ENCODE results near the gene SNRK. TPM values are rescaled to one million over a fixed set of nuclear protein-coding genes. Genes with fewer than 3 reads are reported as not detected.

SNRK gene
- total and polyA plus RNA-seq, 2 experiments from 2014 or later, result 5.5 to 18.8 TPM

GRCh38 chr3:43379343-43379742 lies 93.0 kb downstream of the SNRK start (continued):
- TF ChIP-seq, protein P1, sequence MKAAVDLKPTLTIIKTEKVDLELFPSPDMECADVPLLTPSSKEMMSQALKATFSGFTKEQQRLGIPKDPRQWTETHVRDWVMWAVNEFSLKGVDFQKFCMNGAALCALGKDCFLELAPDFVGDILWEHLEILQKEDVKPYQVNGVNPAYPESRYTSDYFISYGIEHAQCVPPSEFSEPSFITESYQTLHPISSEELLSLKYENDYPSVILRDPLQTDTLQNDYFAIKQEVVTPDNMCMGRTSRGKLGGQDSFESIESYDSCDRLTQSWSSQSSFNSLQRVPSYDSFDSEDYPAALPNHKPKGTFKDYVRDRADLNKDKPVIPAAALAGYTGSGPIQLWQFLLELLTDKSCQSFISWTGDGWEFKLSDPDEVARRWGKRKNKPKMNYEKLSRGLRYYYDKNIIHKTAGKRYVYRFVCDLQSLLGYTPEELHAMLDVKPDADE (IDR thresholded peaks at IDR 0.05), result no peak
- no peak for TF ChIP-seq EZH2phosphoT487 (IDR thresholded peaks at IDR 0.05; ENCODE audit: unreplicated experiment)
- TF ChIP-seq NANOG (IDR thresholded peaks at IDR 0.05; ENCODE audit: borderline replicate concordance), result no peak
- TF ChIP-seq REST (IDR thresholded peaks at IDR 0.05; ENCODE audit: unreplicated experiment), result no peak

GRCh38 chr3:43388175-43388574 lies 101.8 kb downstream of the SNRK start:
- Histone ChIP-seq H3K36me3 (ENCODE audit: insufficient read depth) (no peaks in the 10 kb centered on the region), H3K9me2 (ENCODE audit: insufficient read depth) (peaks cover 13% of the 10 kb centered on the region), H3K4me1 (ENCODE audit: insufficient read depth) (peaks cover 5% of the 10 kb centered on the region; the same call in 1 of the 2 replicates), H2AFZ (no peak overlapping the region), H3F3A (replicated peaks; ENCODE audit: low read depth) (no peaks in the 10 kb centered on the region), H3K4me3 (no peak overlapping the region), H3K4me2 (no peak overlapping the region), H3K27ac (ENCODE audit: low read depth) (0 out of 2 replicates have a peak overlapping the region, but pooled peaks have one; percentile 26), H3K79me2 (replicated peaks; ENCODE audit: insufficient read depth) (peaks cover 4% of the 10 kb centered on the region; the same call in 1 of the 2 replicates), H4K20me1 (replicated peaks; ENCODE audit: insufficient read depth) (no peaks in the 10 kb centered on the region; the same call in 1 of the 2 replicates), H3K27me3 (ENCODE audit: insufficient read depth) (no peaks in the 10 kb centered on the region)
- H3K4me1 Mint-ChIP-seq, result peaks cover 19% of the 10 kb centered on the region
- H3K36me3 Mint-ChIP-seq (ENCODE audit: low read depth), result peaks cover 10% of the 10 kb centered on the region
- no peak overlapping the region for H3K27ac Mint-ChIP-seq
- DNase-seq (ENCODE audit: low spot score) (no peak), ATAC-seq (no peak; the same call in 1 of the 3 replicates)
- peaks cover 15% of the 10 kb centered on the region for H3K27me3 Mint-ChIP-seq (ENCODE audit: insufficient read depth, low read depth, poor library complexity)
- H3K4me3 Mint-ChIP-seq, result no peak overlapping the region
- H3K9me3 Mint-ChIP-seq, result peaks cover 8% of the 10 kb centered on the region; the same call in 2 of the 3 replicates
- no peak for TF ChIP-seq POLR2AphosphoS5 (IDR thresholded peaks at IDR 0.05; ENCODE audit: low read depth)
- no peak for TF ChIP-seq STAT1 (IDR thresholded peaks at IDR 0.05; ENCODE audit: unreplicated experiment)
- TF ChIP-seq JUNB (IDR thresholded peaks at IDR 0.05; ENCODE audit: unreplicated experiment), result no peak
- TF ChIP-seq ZNF462 (CRISPR knock-in tag; IDR thresholded peaks at IDR 0.05), result no peak
- TF ChIP-seq CREB1 (CRISPR knock-in tag; IDR thresholded peaks at IDR 0.05; ENCODE audit: low read depth), result no peak
- TF ChIP-seq EZH2phosphoT487 (IDR thresholded peaks at IDR 0.05; ENCODE audit: unreplicated experiment), result no peak
- TF ChIP-seq EZH2 (IDR thresholded peaks at IDR 0.05; ENCODE audit: low read depth, unreplicated experiment), result no peak
- no peak for TF ChIP-seq REST (IDR thresholded peaks at IDR 0.05; ENCODE audit: unreplicated experiment)
- no peak for TF ChIP-seq NANOG (IDR thresholded peaks at IDR 0.05; ENCODE audit: borderline replicate concordance)

Data from GM23338 (cell line).